Left lung (tissue), 10 donors: ENCODE measurements around the gene F12. TPM values are rescaled to one million over a fixed set of nuclear protein-coding genes. Genes with fewer than 3 reads are reported as not detected.

Experiments used
- ATAC-seq: fragments of 200-7000 bp; cut with Tn5 transposase; one replicate; pipeline ENCODE4 v1.9.1; 2020; ENCODE audit warnings: moderate library complexity
- DNase-seq, 4 donors: peaks; one replicate each; pipeline ENCODE4 v3.0.0-alpha.2; 2013 to 2020
- H3K27ac ChIP-seq, 2 donors: fragments of 200-600 bp; sonication (generic) in 1 of 2; one replicate each; pipeline versions ENCODE4 v1.5.0 to v1.8.0; 2020 to 2021
- H3K27me3 ChIP-seq, 2 donors: fragments of 200-600 bp; sonication (generic) in 1 of 2; one replicate each; pipeline versions ENCODE4 v1.5.0 to v1.8.0; 2020 to 2021
- H3K36me3 ChIP-seq, 2 donors: fragments of 200-600 bp; sonication (generic) in 1 of 2; one replicate each; pipeline versions ENCODE4 v1.5.0 to v1.8.0; 2020 to 2021
- H3K4me1 ChIP-seq, 2 donors: fragments of 200-600 bp; one replicate each; pipeline ENCODE4 v1.8.0; 2021
- H3K4me3 ChIP-seq, 2 donors: fragments of 200-600 bp; sonication (generic) in 1 of 2; one replicate each; pipeline versions ENCODE4 v1.5.0 to v1.8.0; 2020 to 2021; ENCODE audit warnings: mild to moderate bottlenecking in 1 of 2
- H3K9me3 ChIP-seq, 2 donors: fragments of 200-600 bp; sonication (generic) in 1 of 2; one replicate each; pipeline versions ENCODE4 v1.5.0 to v1.8.0; 2020 to 2021
- CTCF ChIP-seq, 2 donors: fragments of 200-600 bp; sonication (generic) in 1 of 2; IDR thresholded peaks; one replicate each; pipeline versions ENCODE4 v1.5.0 to v1.8.0; 2021; ENCODE audit warnings: antibody characterized with exemption in 2 of 2
- intact Hi-C, 2 donors: fragments of 100-400 bp; cut with DNase I; formaldehyde crosslinking; loops; one replicate each; pipeline versions ENCODE4 v1.11.2 to v1.14.2; 2022
- polyA plus RNA-seq, 6 donors: library from polyadenylated mRNA; unstranded; fragments of 120-200 nt; gene quantifications; one replicate each; pipeline ENCODE4 v1.2.1, GENCODE V29; 2013; ENCODE audit not compliant: insufficient read length in 6 of 6
- total RNA-seq, 2 donors: library from RNA; stranded (reverse); fragmentation: NEBNext Ultra II Directional; extraction: Animal tissue kit (Norgen Biotek cat#: 25700); gene quantifications; one replicate each; pipeline ENCODE4 v1.2.1, GENCODE V29; 2021
- donor health status: DM: no; HTN: yes; CAD: no.
- donor health status: DM: no; HTN: no; CAD: no.

F12 gene
- total and polyA plus RNA-seq, 8 donors, result 0.20 to 1.1 (median 0.35) TPM; not detected in 1

GRCh38 chr5:177456591-177456964, 47.2 kb upstream of the F12 start:
- DNase-seq (no peak), ATAC-seq (no peak)
- Histone ChIP-seq H3K9me3 (no peaks in the 10 kb centered on the region), H3K4me3 (peak overlapping the region in 1 of 2 donors; percentile 64), H3K27ac (no peak overlapping the region), H3K36me3 (peaks cover 0 to 27% of the 10 kb centered on the region in 2 donors), H3K27me3 (peaks cover 0 to 32% of the 10 kb centered on the region in 2 donors), H3K4me1 (peaks cover 8 to 50% of the 10 kb centered on the region in 2 donors)
- TF ChIP-seq CTCF (IDR thresholded peaks at IDR 0.05), result no peak
- intact Hi-C loops, result loop anchor here (10.0 kb wide), 2 partner anchors 62 to 132 kb away; no protein-coding TSS in a partner anchor

- Histone ChIP-seq H3K4me1 (peaks cover 8 to 46% of the 10 kb centered on the region in 2 donors), H3K4me3 (peak overlapping the region; percentile 43 to 64), H3K36me3 (peaks cover 0 to 27% of the 10 kb centered on the region in 2 donors), H3K27ac (peak overlapping the region; percentile 72 to 80), H3K9me3 (no peaks in the 10 kb centered on the region), H3K27me3 (peaks cover 0 to 34% of the 10 kb centered on the region in 2 donors)
- intact Hi-C loops, result loop anchor here (10.0 kb wide), 2 partner anchors 61 to 131 kb away; no protein-coding TSS in a partner anchor
- ATAC-seq (peak; percentile 76), DNase-seq (peak; percentile 82 to 97 (median 92))
- TF ChIP-seq CTCF (IDR thresholded peaks at IDR 0.05), result peak; percentile 93 to 95
These were observed 46.6 kb upstream of the F12 start for GRCh38 chr5:177455661-177456590.

GRCh38 chr5:177455036-177455660, 45.8 kb upstream of the F12 start:
- ATAC-seq, result peak; percentile 70
- DNase-seq, result peak; percentile 64 to 94 (median 82)
- Histone ChIP-seq H3K27ac (peak overlapping the region; percentile 72 to 80), H3K9me3 (no peaks in the 10 kb centered on the region), H3K4me1 (peaks cover 8 to 46% of the 10 kb centered on the region in 2 donors), H3K4me3 (peak overlapping the region; percentile 43 to 64), H3K36me3 (peaks cover 0 to 24% of the 10 kb centered on the region in 2 donors), H3K27me3 (peaks cover 0 to 42% of the 10 kb centered on the region in 2 donors)
- intact Hi-C loops, result loop anchor here (10.0 kb wide), 2 partner anchors 60 to 130 kb away; no protein-coding TSS in a partner anchor
- peak; percentile 61 to 71 for TF ChIP-seq CTCF (IDR thresholded peaks at IDR 0.05)

GRCh38 chr5:177454397-177455035, 45.2 kb upstream of the F12 start:
- Histone ChIP-seq H3K4me1 (peaks cover 8 to 46% of the 10 kb centered on the region in 2 donors), H3K4me3 (peak overlapping the region; percentile 43 to 64), H3K36me3 (peaks cover 0 to 18% of the 10 kb centered on the region in 2 donors), H3K9me3 (no peaks in the 10 kb centered on the region), H3K27me3 (peaks cover 0 to 48% of the 10 kb centered on the region in 2 donors), H3K27ac (peak overlapping the region; percentile 72 to 80)
- DNase-seq (peak; percentile 86 to 98 (median 92)), ATAC-seq (peak; percentile 78)
- intact Hi-C loops, result loop anchor here (5.0 to 10.0 kb wide), 3 partner anchors 60 to 130 kb away; no protein-coding TSS in a partner anchor
- TF ChIP-seq CTCF (IDR thresholded peaks at IDR 0.05), result peak; percentile 87 to 98
